ENCODE data around the gene ARHGAP22. TPM values are rescaled to one million over a fixed set of nuclear protein-coding genes. Genes with fewer than 3 reads are reported as not detected.

Gene ARHGAP22
- total and polyA plus RNA-seq, 2 experiments from 2014 or later = 4.8 to 10.7 TPM

DNA sequence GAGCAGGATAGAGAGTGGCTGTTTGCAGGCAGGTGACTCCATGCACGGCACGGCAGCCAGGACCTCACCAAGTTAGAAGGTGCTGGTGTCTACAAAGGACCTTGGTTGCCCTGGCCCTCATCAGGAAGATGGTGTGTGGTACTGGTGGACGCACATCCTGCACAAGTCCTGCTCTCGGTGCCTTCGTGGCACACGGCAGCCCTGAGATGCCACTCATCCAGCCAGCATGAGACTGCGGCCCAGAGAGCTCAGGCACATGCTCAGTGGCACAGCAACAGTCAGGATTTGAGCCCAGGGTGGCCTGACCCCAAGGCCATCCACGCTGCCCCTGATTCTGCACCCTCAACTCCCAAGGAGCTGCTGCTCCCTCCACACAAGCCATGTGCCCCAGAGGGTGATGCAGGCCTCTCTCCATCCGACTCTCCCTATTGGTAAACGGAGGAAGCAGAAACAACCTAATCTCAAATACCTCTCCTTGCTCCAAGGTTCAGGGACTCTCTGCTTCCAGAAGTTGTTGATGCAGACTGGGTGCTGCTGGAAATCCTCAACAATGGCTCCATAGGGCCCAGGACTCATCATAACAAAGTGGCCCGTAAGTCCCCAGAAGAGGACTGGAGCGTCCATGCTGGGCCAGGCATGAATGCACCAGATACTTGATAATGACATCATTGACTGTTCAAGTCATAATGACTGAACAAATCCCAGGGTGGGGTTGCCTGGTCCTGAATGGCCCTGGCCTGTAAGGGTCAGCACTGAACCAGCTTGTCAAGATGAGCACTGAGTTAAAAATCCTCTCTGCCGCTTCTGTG is 93.6 kb downstream of the ARHGAP22 start:
- H3K4me3 Mint-ChIP-seq = no peak overlapping the region
- no peaks in the 10 kb centered on the region for H3K27me3 ChIP-seq (ENCODE audit: insufficient read depth)
- H3K36me3 Mint-ChIP-seq (ENCODE audit: low read depth) = peaks cover 13% of the 10 kb centered on the region; the same call in 2 of the 3 replicates
- TF ChIP-seq EZH2phosphoT487 (IDR thresholded peaks at IDR 0.05; ENCODE audit: unreplicated experiment) = no peak
- TF ChIP-seq ETS1 (IDR thresholded peaks at IDR 0.05) = no peak
- TF ChIP-seq JUNB (IDR thresholded peaks at IDR 0.05; ENCODE audit: unreplicated experiment) = no peak
- no peak for TF ChIP-seq POLR2AphosphoS5 (IDR thresholded peaks at IDR 0.05; ENCODE audit: low read depth)
- TF ChIP-seq ZNF114 (CRISPR knock-in tag; IDR thresholded peaks at IDR 0.05) = no peak
- TF ChIP-seq CREB1 (CRISPR knock-in tag; IDR thresholded peaks at IDR 0.05; ENCODE audit: low read depth) = no peak
- no peak overlapping the region for H3K27ac Mint-ChIP-seq
- ATAC-seq (no peak), DNase-seq (ENCODE audit: low spot score) (no peak)
- peaks cover 5% of the 10 kb centered on the region for H3K27me3 Mint-ChIP-seq (ENCODE audit: insufficient read depth, low read depth, poor library complexity)
- H3K4me1 ChIP-seq (ENCODE audit: insufficient read depth) = no peaks in the 10 kb centered on the region; the same call in 1 of the 2 replicates
- no peaks in the 10 kb centered on the region for H3F3A ChIP-seq (replicated peaks; ENCODE audit: low read depth)
- H2AFZ ChIP-seq = no peak overlapping the region
- peaks cover 48% of the 10 kb centered on the region for H3K79me2 ChIP-seq (replicated peaks; ENCODE audit: insufficient read depth)
- no peak overlapping the region for H3K27ac ChIP-seq (ENCODE audit: low read depth)
- no peaks in the 10 kb centered on the region for H3K9me2 ChIP-seq (ENCODE audit: insufficient read depth)
- H4K20me1 ChIP-seq (replicated peaks; ENCODE audit: insufficient read depth) = no peaks in the 10 kb centered on the region
- peaks cover 27% of the 10 kb centered on the region; the same call in 2 of the 3 replicates for H3K9me3 Mint-ChIP-seq
- H3K36me3 ChIP-seq (ENCODE audit: insufficient read depth) = no peaks in the 10 kb centered on the region
- H3K4me3 ChIP-seq = no peak overlapping the region
- H3K4me2 ChIP-seq = no peak overlapping the region
- peaks cover 12% of the 10 kb centered on the region for H3K4me1 Mint-ChIP-seq

DNA sequence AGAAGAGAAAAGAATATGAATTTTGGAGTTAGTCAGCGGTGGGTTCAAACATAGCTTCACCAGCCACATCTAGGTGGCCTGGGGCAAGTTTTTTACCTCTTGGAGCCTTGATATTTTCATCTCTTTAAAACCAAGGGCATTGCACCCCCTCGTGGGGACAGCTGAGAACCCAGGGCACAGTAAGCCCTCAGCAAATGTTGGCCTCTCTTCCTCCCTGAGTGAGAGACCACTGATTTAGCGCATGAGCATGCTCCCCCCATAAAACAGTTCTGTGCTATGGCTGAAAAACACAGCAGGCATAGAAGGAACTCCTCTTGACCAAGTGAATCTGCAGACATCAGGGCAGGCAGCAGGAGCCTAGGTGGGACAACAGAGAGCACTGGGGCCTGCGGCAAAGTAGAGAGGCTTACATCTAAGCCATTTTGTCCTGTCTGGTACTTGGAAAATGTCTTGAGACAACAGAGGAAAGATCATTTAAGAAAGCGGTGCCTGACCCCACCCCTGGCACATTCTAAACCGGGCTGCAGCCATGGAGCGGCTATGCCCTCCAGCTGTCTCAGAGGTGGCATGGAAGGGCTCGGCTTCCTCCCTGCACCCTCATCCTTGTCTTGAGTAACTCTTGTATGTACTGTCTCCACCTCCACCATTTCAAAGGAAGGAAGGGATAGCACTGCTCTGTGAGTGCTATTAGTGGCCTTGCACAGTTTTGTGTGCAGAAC is 94.7 kb downstream of the ARHGAP22 start:
- peak; percentile 38 for ATAC-seq

More for the DNA sequence above, 94.7 kb downstream of the ARHGAP22 start:
- Histone ChIP-seq H4K20me1 (replicated peaks; ENCODE audit: insufficient read depth) (0 out of 2 replicates have a peak, but pooled peaks cover 6% of the 10 kb centered on the region), H3K27me3 (ENCODE audit: insufficient read depth) (no peaks in the 10 kb centered on the region), H3F3A (replicated peaks; ENCODE audit: low read depth) (no peaks in the 10 kb centered on the region), H3K79me2 (replicated peaks; ENCODE audit: insufficient read depth) (peaks cover 41% of the 10 kb centered on the region), H3K4me1 (ENCODE audit: insufficient read depth) (no peaks in the 10 kb centered on the region; the same call in 1 of the 2 replicates), H3K9me2 (ENCODE audit: insufficient read depth) (no peaks in the 10 kb centered on the region), H2AFZ (no peak overlapping the region), H3K4me3 (no peak overlapping the region), H3K4me2 (no peak overlapping the region), H3K27ac (ENCODE audit: low read depth) (no peak overlapping the region), H3K36me3 (ENCODE audit: insufficient read depth) (no peaks in the 10 kb centered on the region)
- H3K4me1 Mint-ChIP-seq = peaks cover 20% of the 10 kb centered on the region
- H3K36me3 Mint-ChIP-seq (ENCODE audit: low read depth) = peaks cover 7% of the 10 kb centered on the region; the same call in 2 of the 3 replicates
- no peak overlapping the region for H3K4me3 Mint-ChIP-seq
- DNase-seq (ENCODE audit: low spot score) = peak; percentile 43
- peaks cover 17% of the 10 kb centered on the region; the same call in 2 of the 3 replicates for H3K9me3 Mint-ChIP-seq
- peaks cover 7% of the 10 kb centered on the region for H3K27me3 Mint-ChIP-seq (ENCODE audit: insufficient read depth, low read depth, poor library complexity)
- TF ChIP-seq NANOG (IDR thresholded peaks at IDR 0.05; ENCODE audit: borderline replicate concordance) (no peak), ZNF331 (CRISPR knock-in tag; IDR thresholded peaks at IDR 0.05; ENCODE audit: low read depth) (no peak), CTCF (conservative IDR thresholded peaks at IDR 0.05; ENCODE audit: low read depth in 2 of 2) (peak; percentile 39 to 51)
- no peak overlapping the region for H3K27ac Mint-ChIP-seq

Data from GM23338 (cell line).